ENCODE data around the gene URB1.
"Not testable (repeated sequence)": the region's sequence is repeated elsewhere in the genome, so short reads cannot be mapped to it uniquely, and the experiment has no call there.

The URB1 gene

GRCh38 chr21:32317726-32318125 lies 75.1 kb downstream of the URB1 start:
- no peak for DNase-seq (ENCODE audit: low read depth in 2 of 2)

DNA sequence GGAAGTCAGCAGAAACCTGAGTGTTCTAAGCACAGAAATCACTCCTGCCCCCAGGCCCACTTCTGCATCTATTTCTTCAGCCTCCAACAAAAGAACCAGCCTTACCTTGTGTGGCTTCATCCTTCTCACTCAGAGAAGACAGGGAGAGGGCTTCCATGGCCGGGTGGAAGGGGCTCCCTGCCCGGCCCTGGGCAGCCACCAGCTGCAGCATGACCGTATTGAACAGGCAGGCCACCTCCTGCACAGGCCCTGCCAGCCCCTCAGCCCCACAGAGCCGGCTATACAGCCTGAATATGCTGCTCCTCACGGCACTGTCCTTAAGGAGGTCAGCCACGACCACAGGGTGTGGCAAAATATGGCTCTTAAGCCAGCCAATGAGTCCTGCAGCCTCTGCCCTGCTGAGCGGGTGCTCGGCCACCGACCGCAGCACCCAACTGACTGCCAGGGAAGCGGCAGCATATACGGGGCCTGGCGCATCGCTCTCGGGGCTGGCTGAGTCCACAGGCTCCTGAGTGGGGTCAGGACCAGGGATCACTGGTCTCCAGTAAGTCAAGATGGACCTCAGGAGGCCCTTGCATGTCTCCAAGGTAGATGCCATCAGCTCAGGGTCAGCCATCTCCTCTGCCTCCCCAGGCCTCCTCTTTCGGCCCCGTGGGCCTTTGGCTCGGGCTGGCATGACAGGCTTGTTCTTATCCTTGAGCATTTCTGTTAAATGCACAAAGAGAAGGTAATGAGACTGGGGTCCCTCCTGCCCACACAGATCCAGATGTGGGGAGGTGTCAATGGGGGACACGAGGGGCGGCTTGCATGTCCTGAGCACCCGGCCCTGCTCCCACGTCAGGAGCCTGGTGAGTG lies 76.2 kb downstream of the URB1 start:
- no peak for DNase-seq (ENCODE audit: low read depth in 2 of 2)

DNA sequence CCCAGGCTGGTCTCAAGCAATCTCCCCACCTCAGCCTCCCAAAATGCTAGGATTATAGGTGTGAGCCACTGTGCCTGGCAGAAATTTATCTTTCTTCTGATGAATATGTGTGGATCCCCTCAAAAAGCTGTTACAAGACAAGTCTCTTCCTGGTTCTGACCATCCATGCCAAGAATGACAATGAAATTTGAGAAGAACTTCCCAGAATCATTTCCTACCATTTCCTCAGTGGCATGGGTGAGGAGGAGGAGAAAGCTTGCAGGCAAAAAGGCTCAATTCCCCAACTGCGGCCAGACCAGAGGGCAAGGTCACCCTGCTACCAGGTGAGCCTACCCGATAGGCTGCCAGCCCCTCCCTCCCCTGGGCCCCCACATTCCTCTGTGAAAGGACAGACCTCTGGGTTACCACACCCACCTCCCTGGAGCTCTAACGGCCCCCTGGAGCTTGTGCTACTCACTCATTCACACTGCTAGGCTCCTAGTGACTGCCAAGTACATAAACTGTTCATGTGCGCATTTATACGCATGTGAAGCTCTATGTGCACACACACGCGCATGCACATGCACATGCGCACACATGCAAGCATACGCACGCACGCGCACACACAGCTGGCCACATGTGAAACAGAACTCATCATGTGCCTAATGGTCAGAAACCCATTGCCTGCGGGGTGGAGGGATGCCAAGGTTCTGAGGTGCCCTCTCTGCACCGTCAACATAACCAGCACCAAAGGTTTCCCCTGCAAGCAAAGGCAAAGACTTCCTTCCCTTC lies 77.1 kb downstream of the URB1 start:
- no peak for DNase-seq (ENCODE audit: low read depth in 2 of 2)

GRCh38 chr21:32314806-32315205 lies 78.0 kb downstream of the URB1 start:
- DNase-seq (ENCODE audit: low read depth in 2 of 2) = no peak

DNA sequence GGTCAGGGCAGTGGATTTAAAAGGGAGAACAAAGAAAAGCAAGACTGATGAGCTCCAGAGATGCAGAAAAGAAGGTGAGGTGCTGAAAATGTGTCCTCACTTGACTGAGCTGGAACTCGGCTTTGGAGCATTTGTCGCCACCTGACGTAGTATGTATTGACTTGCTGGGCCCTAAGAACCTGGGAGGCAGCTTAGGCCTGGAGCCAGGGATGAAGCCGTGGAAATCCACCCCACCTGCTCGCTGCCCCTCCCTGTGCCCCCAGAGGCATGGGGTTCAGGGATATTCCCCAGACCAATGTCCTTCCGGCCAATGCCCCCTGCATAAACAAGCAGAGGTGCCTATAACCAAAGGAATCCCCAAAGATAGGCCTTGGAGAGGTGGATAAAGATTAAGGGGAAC lies 79.8 kb downstream of the URB1 start:
- no peak for DNase-seq (ENCODE audit: low read depth in 2 of 2)

DNA sequence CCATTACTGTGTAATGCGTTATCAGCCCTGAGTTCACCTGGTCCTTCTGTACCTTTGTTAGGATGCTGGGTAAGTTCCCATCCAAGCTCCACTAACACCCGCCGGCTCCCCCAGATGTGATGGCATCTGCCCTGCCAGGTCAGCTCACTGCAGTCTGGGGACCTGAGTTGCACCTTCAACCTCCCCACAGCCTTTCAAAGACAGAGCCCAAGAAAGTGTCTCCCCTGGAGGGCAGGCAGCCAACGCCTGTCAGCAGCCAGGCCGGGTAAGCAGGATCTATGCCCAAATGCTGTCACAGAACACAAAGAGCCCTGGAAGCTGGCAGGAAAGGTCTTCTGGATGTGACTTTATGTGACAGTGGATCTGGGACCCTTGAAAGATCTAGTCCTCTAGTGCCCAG lies 80.5 kb downstream of the URB1 start:
- no peak for DNase-seq (ENCODE audit: low read depth in 2 of 2)

- no peak for DNase-seq (ENCODE audit: low read depth in 2 of 2)
These were observed 81.2 kb downstream of the URB1 start for GRCh38 chr21:32311621-32312020.

DNA sequence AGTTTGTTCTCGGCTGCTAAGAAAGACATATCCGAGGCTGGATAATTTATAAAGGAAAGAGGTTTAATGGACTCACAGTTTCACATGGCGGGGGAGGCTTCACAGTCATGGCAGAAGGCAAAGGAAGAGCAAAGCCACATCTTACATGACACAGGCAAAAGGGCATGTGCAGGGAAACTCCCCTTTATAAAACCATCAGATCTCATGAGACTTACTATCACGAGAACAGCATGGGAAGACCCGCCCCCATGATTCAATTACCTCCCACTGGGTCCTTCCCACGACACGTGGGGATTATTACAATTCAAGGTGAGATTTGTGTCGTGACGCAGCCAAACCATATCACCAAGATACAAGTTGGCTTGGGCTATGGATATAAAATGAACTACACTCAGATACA lies 81.8 kb downstream of the URB1 start:
- DNase-seq (ENCODE audit: low read depth in 2 of 2) = not testable (repeated sequence)

DNA sequence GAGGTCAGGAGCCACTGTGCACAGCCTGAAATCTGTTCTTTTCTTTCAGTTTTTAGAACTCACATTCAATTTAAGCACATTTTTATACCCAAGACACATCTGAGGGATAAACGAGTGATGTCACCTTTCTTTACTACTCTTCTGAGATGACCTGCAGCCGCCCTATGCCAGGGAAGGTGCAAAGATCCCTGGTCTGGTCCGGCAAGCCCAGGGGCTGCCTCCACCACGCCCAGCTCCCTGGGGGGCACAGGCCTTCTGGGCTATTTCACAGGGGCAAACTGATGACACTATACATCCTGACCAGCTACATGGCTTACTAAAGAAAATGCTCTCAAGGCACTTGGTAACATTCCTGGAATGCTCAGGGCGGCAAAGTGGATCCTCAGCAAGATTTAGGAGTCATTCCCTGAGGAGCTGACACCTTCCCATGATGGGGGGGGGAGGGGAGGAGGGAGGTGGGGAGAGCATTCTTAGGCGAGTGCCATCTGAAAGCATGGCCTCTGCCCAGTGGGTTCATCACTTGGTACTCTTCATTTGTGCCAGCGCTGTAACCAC lies 82.8 kb downstream of the URB1 start:
- no peak for DNase-seq (ENCODE audit: low read depth in 2 of 2)

- no peak for DNase-seq (ENCODE audit: low read depth in 2 of 2)
These were observed 84.1 kb downstream of the URB1 start for GRCh38 chr21:32308696-32309095.

- DNase-seq (ENCODE audit: low read depth in 2 of 2) = no peak
These were observed 85.1 kb downstream of the URB1 start for GRCh38 chr21:32307706-32308105.

DNA sequence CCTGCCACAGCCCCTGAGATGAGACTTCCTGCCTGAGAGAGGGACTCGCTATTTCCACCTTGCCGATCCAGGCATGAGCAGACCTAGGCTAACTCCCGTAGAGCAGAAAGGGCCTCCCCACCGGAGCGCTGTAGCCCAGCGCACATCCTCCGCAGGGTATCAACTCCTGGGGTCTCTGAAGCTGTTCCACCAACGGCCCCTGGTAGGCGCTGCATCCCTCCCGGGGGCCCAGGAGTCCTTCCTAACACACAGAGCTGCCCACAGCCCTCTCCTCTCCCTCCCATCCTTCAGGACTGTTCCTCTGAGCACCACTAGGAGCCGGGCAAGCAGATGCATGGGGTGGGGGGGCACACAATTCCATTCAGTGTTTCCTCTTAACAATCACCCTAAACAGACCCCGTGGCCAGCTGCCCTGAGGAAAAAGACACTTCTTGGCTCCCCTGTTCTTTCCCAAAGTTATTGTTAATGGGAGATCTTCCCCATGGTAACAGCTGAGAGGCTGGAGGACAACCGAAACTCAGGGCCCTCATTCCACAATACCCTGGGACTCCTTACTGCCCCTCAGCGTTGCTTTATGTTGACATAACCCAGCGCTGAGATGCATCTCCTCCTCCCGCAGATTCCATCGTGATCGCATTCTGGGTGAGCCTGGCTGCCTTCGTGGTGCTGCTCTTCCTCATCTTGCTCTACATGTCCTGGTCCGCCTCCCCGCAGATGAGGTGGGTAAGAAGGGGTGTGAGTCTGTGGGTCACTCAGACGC lies 86.6 kb downstream of the URB1 start:
- DNase-seq (ENCODE audit: low read depth in 2 of 2) = no peak

DNA sequence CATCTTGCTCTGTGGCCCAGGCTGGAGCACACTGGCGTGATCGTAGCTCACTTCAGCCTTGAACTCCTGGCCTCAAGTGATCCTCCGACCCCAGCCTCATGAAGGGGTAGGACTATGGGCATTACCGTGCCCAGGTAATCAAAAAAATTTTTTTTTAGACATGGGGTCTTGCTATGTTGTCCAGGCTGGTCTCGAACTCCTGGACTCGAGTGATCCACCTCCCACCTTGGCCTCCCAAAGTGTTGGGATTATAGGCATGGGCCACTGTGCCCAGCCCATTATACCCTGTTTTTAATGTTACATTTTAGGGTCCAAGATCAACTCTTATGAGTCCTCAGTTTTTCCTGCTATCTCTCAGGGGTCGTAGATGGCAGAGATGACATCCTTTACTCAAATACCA lies 87.8 kb downstream of the URB1 start:
- no peak for DNase-seq (ENCODE audit: low read depth in 2 of 2)

DNA sequence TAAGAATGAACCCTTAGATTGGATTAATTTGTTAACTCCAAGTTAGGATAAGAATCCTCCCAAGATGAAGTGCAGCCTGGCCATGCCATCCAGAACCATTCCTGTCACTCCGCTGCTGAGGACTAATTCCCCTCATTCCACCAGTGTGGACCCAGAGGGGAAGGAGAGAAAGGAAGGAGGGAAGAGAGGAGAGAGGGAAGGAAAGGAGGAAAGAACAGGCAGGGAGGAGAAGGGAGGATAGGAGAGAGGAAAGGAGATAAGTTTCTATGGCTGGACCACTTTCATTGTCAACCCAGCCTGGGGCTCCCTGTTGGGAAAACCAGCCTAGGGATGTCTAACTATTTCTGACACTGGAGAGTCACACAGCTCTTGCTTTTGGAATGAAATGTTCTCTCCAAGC lies 89.4 kb downstream of the URB1 start:
- no peak for DNase-seq (ENCODE audit: low read depth in 2 of 2)

GRCh38 chr21:32302560-32302959 lies 90.3 kb downstream of the URB1 start:
- DNase-seq (ENCODE audit: low read depth in 2 of 2) = no peak

DNA sequence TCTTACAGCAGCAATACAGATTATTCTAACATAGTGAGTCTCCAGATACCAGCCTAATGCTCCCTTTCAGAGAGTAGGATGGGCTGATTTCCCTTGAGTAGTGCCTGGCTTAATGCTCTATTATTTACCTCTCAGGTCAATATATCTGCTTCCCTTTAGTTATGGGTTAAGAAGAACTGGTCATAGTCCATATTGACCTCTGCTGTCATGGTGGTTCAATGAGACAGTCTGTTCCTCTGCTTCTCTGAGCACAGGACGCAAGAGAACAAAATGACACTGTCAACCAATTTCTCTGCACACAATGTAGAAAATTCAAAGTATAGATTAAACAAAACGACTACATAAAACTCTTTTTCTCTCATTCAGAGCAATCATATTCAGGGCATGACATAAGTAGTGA lies 91.2 kb downstream of the URB1 start:
- no peak for DNase-seq (ENCODE audit: low read depth in 2 of 2)

DNA sequence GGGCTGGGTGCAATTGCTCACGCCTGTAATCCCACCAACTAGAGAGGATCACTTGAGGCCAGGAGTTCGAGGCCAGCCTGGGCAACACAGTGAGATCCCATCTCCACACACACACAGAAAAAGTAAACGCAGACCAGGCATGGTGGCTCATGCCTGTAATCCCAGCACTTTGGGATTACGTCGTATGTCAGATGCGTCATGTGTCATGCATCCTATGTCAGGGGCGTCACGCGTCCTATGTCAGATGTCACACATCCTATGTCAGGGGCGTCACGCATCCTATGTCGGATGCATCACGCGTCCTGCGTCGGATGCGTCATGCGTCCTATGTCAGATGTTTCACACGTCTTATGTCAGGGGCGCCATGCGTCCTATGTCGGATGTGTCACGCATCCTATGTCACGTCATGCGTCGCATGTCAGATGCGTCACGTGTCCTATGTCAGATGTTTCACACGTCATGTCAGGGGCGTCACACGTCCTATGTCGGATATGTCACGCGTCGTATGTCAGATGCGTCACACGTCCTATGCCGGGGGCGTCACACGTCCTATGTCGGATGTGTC lies 92.6 kb downstream of the URB1 start:
- DNase-seq (ENCODE audit: low read depth in 2 of 2) = no peak

GRCh38 chr21:32299695-32300094 lies 93.1 kb downstream of the URB1 start:
- no peak for DNase-seq (ENCODE audit: low read depth in 2 of 2)

GRCh38 chr21:32298658-32299081 lies 94.1 kb downstream of the URB1 start, which contains the start of gene MRAP:
Gene MRAP (plus strand): TSS chr21:32298855. CDS start chr21:32298972, 117 bp downstream.
- DNase-seq (ENCODE audit: low read depth in 2 of 2) = no peak

- DNase-seq (ENCODE audit: low read depth in 2 of 2) = no peak
These were observed 94.7 kb downstream of the URB1 start for GRCh38 chr21:32298148-32298559.

GRCh38 chr21:32297449-32297848 lies 95.4 kb downstream of the URB1 start:
- DNase-seq (ENCODE audit: low read depth in 2 of 2) = no peak

DNA sequence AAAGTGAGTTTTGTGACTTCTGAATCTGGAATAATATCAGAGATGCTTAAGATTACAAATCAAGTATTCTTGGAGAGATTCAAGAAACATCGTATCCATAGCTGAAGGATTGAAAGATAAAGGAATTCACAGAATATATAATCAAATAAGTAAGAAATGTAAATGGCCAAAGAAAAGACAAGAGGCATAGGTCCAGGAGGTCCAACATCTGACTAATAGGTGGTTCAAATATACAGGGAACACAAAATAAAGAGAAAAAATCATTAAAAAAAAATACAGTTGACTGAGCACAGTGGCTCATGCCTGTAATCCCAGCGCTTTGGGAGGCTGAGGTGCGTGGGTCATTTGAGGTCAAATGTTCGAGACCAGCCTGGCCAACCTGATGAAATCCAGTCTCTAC lies 107.3 kb downstream of the URB1 start:
- DNase-seq (ENCODE audit: low read depth in 2 of 2) = no peak

Data from activated CD8-positive, alpha-beta memory T cell treated with anti-CD3 and anti-CD28 coated beads for 4 hours (primary cell).